ENCODE data around the gene DECR2.

Gene DECR2

GRCh38 chr16:424623-425081 is 23.0 kb downstream of the DECR2 start:
- Mint-ChIP-seq H3K9me3 (no peaks in the 10 kb centered on the region), H3K4me1 (ENCODE audit: low read depth) (peaks cover 21% of the 10 kb centered on the region), H3K27ac (no peak overlapping the region), H3K27me3 (ENCODE audit: low read depth) (peaks cover 24% of the 10 kb centered on the region), H3K36me3 (ENCODE audit: low read depth) (peaks cover 3% of the 10 kb centered on the region), H3K4me3 (peak overlapping the region; percentile 46)

- Mint-ChIP-seq H3K27ac (peak within 1 kb of the TSS; percentile 78), H3K27me3 (ENCODE audit: low read depth) (peaks cover 24% of the 10 kb centered on the region), H3K36me3 (ENCODE audit: low read depth) (peaks cover 3% of the 10 kb centered on the region), H3K4me3 (peak within 1 kb of the TSS; percentile 87), H3K9me3 (no peaks in the 10 kb centered on the region), H3K4me1 (ENCODE audit: low read depth) (peaks cover 21% of the 10 kb centered on the region)
These were observed 23.5 kb downstream of the DECR2 start, which contains the start of gene RAB11FIP3 for GRCh38 chr16:425082-425718. TSS of gene RAB11FIP3 (plus strand) at chr16:425649. CDS start at chr16:426007, 358 bp downstream.

- H3K36me3 Mint-ChIP-seq (ENCODE audit: low read depth), result peaks cover 3% of the 10 kb centered on the region
- H3K4me1 Mint-ChIP-seq (ENCODE audit: low read depth), result peaks cover 21% of the 10 kb centered on the region
- no peak overlapping the region for H3K27ac Mint-ChIP-seq
- peak overlapping the region; percentile 87 for H3K4me3 Mint-ChIP-seq
- H3K9me3 Mint-ChIP-seq, result no peaks in the 10 kb centered on the region
- H3K27me3 Mint-ChIP-seq (ENCODE audit: low read depth), result peaks cover 22% of the 10 kb centered on the region
These were observed 24.0 kb downstream of the DECR2 start for GRCh38 chr16:425740-426114.

- H3K4me1 Mint-ChIP-seq (ENCODE audit: low read depth), result peaks cover 21% of the 10 kb centered on the region
- peaks cover 4% of the 10 kb centered on the region for H3K36me3 Mint-ChIP-seq (ENCODE audit: low read depth)
- H3K27ac Mint-ChIP-seq, result peak overlapping the region; percentile 49
- no peaks in the 10 kb centered on the region for H3K9me3 Mint-ChIP-seq
- H3K4me3 Mint-ChIP-seq, result peak overlapping the region; percentile 78
- peaks cover 19% of the 10 kb centered on the region for H3K27me3 Mint-ChIP-seq (ENCODE audit: low read depth)
These were observed 24.6 kb downstream of the DECR2 start for GRCh38 chr16:426115-426905.

GRCh38 chr16:426906-427249 is 25.2 kb downstream of the DECR2 start:
- peaks cover 21% of the 10 kb centered on the region for H3K4me1 Mint-ChIP-seq (ENCODE audit: low read depth)
- H3K4me3 Mint-ChIP-seq, result peak overlapping the region; percentile 78
- peak overlapping the region; percentile 49 for H3K27ac Mint-ChIP-seq
- H3K36me3 Mint-ChIP-seq (ENCODE audit: low read depth), result peaks cover 4% of the 10 kb centered on the region
- H3K27me3 Mint-ChIP-seq (ENCODE audit: low read depth), result peaks cover 19% of the 10 kb centered on the region
- no peaks in the 10 kb centered on the region for H3K9me3 Mint-ChIP-seq

- Mint-ChIP-seq H3K4me1 (ENCODE audit: low read depth) (peaks cover 21% of the 10 kb centered on the region), H3K36me3 (ENCODE audit: low read depth) (peaks cover 4% of the 10 kb centered on the region), H3K27me3 (ENCODE audit: low read depth) (peaks cover 19% of the 10 kb centered on the region), H3K9me3 (no peaks in the 10 kb centered on the region), H3K27ac (peak overlapping the region; percentile 38), H3K4me3 (peak overlapping the region; percentile 78)
These were observed 25.6 kb downstream of the DECR2 start for GRCh38 chr16:427250-427649.

- peaks cover 14% of the 10 kb centered on the region for H3K4me1 Mint-ChIP-seq (ENCODE audit: low read depth)
- H3K9me3 Mint-ChIP-seq, result no peaks in the 10 kb centered on the region
- H3K36me3 Mint-ChIP-seq (ENCODE audit: low read depth), result peaks cover 4% of the 10 kb centered on the region
- H3K27ac Mint-ChIP-seq, result no peak overlapping the region
- H3K27me3 Mint-ChIP-seq (ENCODE audit: low read depth), result peaks cover 4% of the 10 kb centered on the region
- no peak overlapping the region for H3K4me3 Mint-ChIP-seq
These were observed 29.2 kb downstream of the DECR2 start for GRCh38 chr16:430904-431303.

GRCh38 chr16:440627-441026 is 38.9 kb downstream of the DECR2 start:
- H3K4me1 Mint-ChIP-seq (ENCODE audit: low read depth), result peaks cover 3% of the 10 kb centered on the region
- H3K27ac Mint-ChIP-seq, result no peak overlapping the region
- no peaks in the 10 kb centered on the region for H3K9me3 Mint-ChIP-seq
- H3K27me3 Mint-ChIP-seq (ENCODE audit: low read depth), result no peaks in the 10 kb centered on the region
- no peak overlapping the region for H3K4me3 Mint-ChIP-seq
- H3K36me3 Mint-ChIP-seq (ENCODE audit: low read depth), result no peaks in the 10 kb centered on the region

GRCh38 chr16:441447-441846 is 39.8 kb downstream of the DECR2 start:
- Mint-ChIP-seq H3K4me3 (no peak overlapping the region), H3K9me3 (no peaks in the 10 kb centered on the region), H3K4me1 (ENCODE audit: low read depth) (peaks cover 3% of the 10 kb centered on the region), H3K27ac (no peak overlapping the region), H3K36me3 (ENCODE audit: low read depth) (no peaks in the 10 kb centered on the region), H3K27me3 (ENCODE audit: low read depth) (no peaks in the 10 kb centered on the region)

GRCh38 chr16:442976-443375 is 41.3 kb downstream of the DECR2 start:
- H3K36me3 Mint-ChIP-seq (ENCODE audit: low read depth), result no peaks in the 10 kb centered on the region
- H3K9me3 Mint-ChIP-seq, result no peaks in the 10 kb centered on the region
- H3K27me3 Mint-ChIP-seq (ENCODE audit: low read depth), result no peaks in the 10 kb centered on the region
- no peak overlapping the region for H3K27ac Mint-ChIP-seq
- H3K4me3 Mint-ChIP-seq, result no peak overlapping the region
- peaks cover 3% of the 10 kb centered on the region for H3K4me1 Mint-ChIP-seq (ENCODE audit: low read depth)

- Mint-ChIP-seq H3K36me3 (ENCODE audit: low read depth) (no peaks in the 10 kb centered on the region), H3K4me3 (no peak overlapping the region), H3K9me3 (no peaks in the 10 kb centered on the region), H3K27me3 (ENCODE audit: low read depth) (no peaks in the 10 kb centered on the region), H3K27ac (no peak overlapping the region), H3K4me1 (ENCODE audit: low read depth) (peaks cover 3% of the 10 kb centered on the region)
These were observed 42.3 kb downstream of the DECR2 start for GRCh38 chr16:444027-444426.

GRCh38 chr16:445566-445965 is 43.9 kb downstream of the DECR2 start:
- no peaks in the 10 kb centered on the region for H3K36me3 Mint-ChIP-seq (ENCODE audit: low read depth)
- no peaks in the 10 kb centered on the region for H3K27me3 Mint-ChIP-seq (ENCODE audit: low read depth)
- no peaks in the 10 kb centered on the region for H3K9me3 Mint-ChIP-seq
- H3K4me1 Mint-ChIP-seq (ENCODE audit: low read depth), result peaks cover 3% of the 10 kb centered on the region
- H3K4me3 Mint-ChIP-seq, result no peak overlapping the region
- H3K27ac Mint-ChIP-seq, result no peak overlapping the region

- no peaks in the 10 kb centered on the region for H3K9me3 Mint-ChIP-seq
- no peak overlapping the region for H3K4me3 Mint-ChIP-seq
- H3K27ac Mint-ChIP-seq, result no peak overlapping the region
- H3K27me3 Mint-ChIP-seq (ENCODE audit: low read depth), result no peaks in the 10 kb centered on the region
- H3K36me3 Mint-ChIP-seq (ENCODE audit: low read depth), result no peaks in the 10 kb centered on the region
- peaks cover 4% of the 10 kb centered on the region for H3K4me1 Mint-ChIP-seq (ENCODE audit: low read depth)
These were observed 48.7 kb downstream of the DECR2 start for GRCh38 chr16:450385-450784.

- no peaks in the 10 kb centered on the region for H3K9me3 Mint-ChIP-seq
- H3K4me1 Mint-ChIP-seq (ENCODE audit: low read depth), result peaks cover 4% of the 10 kb centered on the region
- no peaks in the 10 kb centered on the region for H3K36me3 Mint-ChIP-seq (ENCODE audit: low read depth)
- no peak overlapping the region for H3K4me3 Mint-ChIP-seq
- no peaks in the 10 kb centered on the region for H3K27me3 Mint-ChIP-seq (ENCODE audit: low read depth)
- no peak overlapping the region for H3K27ac Mint-ChIP-seq
These were observed 49.3 kb downstream of the DECR2 start for GRCh38 chr16:450785-451512.
